Caco-2 (cell line): ENCODE results near the gene NHLH1. TPM values are rescaled to one million over a fixed set of nuclear protein-coding genes. Genes with fewer than 3 reads are reported as not detected.

Experiments used
- BruUV-seq: library from RNA; stranded (reverse); fragments of 400-500 nt; replicated peaks from 2 replicates; lab custom pipeline; 2021; lab: Mats Ljungman, UMichigan
- CTCF ChIA-PET: fragments of 300-600 bp; sonication (Branson Sonifier 250); formaldehyde crosslinking; loops from one replicate; lab custom pipeline; 2022; ENCODE audit warnings: antibody characterized with exemption; lab: Charles Lee
- POLR2A ChIA-PET: fragments of 300-600 bp; sonication (Branson Sonifier 250); formaldehyde crosslinking; loops from one replicate; lab custom pipeline; 2022; ENCODE audit warnings: antibody characterized with exemption; lab: Charles Lee
- DNase-seq, 2 experiments: peaks; one replicate each; pipeline versions ENCODE4 v3.0.0 to v3.0.0-alpha.2; 2020 to 2022
- H3K27me3 ChIP-seq: replicated peaks from 2 replicates; pipeline ENCODE4 v1.6.0; 2011; ENCODE audit warnings: low read length; ENCODE audit not compliant: control insufficient read depth, insufficient read depth
- H3K36me3 ChIP-seq: 2 replicates; pipeline ENCODE4 v1.5.1; 2011; ENCODE audit warnings: low read length; ENCODE audit not compliant: control insufficient read depth, insufficient read depth
- H3K4me1 ChIP-seq: fragments of 250-450 bp; sonication (Bioruptor Pico); 2 replicates; pipeline ENCODE4 v1.5.1; 2020; ENCODE audit warnings: mild to moderate bottlenecking
- H3K4me3 ChIP-seq: 2 replicates; pipeline ENCODE4 v1.5.1; 2011; ENCODE audit warnings: low read depth, mild to moderate bottlenecking, control low read depth, low read length
- H3K9me3 ChIP-seq: fragments of 250-450 bp; sonication (Bioruptor Pico); 2 replicates; pipeline ENCODE4 v1.5.1; 2020; ENCODE audit warnings: mild to moderate bottlenecking, moderate library complexity
- H3K27ac Mint-ChIP-seq: one replicate; pipeline ENCODE4 v1.8.0; 2022; ENCODE audit warnings: mixed read lengths; ENCODE audit not compliant: unreplicated experiment
- H3K27me3 Mint-ChIP-seq: one replicate; pipeline ENCODE4 v1.8.0; 2022; ENCODE audit warnings: mixed read lengths; ENCODE audit not compliant: insufficient read depth, unreplicated experiment
- H3K36me3 Mint-ChIP-seq: one replicate; pipeline ENCODE4 v1.8.0; 2022; ENCODE audit warnings: mild to moderate bottlenecking, mixed read lengths; ENCODE audit not compliant: insufficient read depth, unreplicated experiment
- H3K4me1 Mint-ChIP-seq: one replicate; pipeline ENCODE4 v1.8.0; 2022; ENCODE audit warnings: low read depth, mixed read lengths; ENCODE audit not compliant: unreplicated experiment
- H3K4me3 Mint-ChIP-seq: one replicate; pipeline ENCODE4 v1.8.0; 2022; ENCODE audit warnings: mild to moderate bottlenecking, moderate library complexity, mixed read lengths; ENCODE audit not compliant: unreplicated experiment
- H3K9me3 Mint-ChIP-seq: one replicate; pipeline ENCODE4 v1.8.0; 2022; ENCODE audit warnings: mixed read lengths; ENCODE audit not compliant: unreplicated experiment
- intact Hi-C: fragments of 100-400 bp; cut with micrococcal nuclease; formaldehyde crosslinking; loops from one replicate; pipeline ENCODE4 v1.10.0; 2022; ENCODE audit not compliant: unreplicated experiment
- total RNA-seq: library from RNA; stranded (reverse); gene quantifications from 2 replicates; pipeline ENCODE4 v1.2.3, GENCODE V29; 2022
- TF ChIP-seq, protein P1 (sequence below), 2 experiments: fragments of 200-600 bp in 1 of 2; IDR thresholded peaks; 1 replicate in 1 of 2; 2 replicates in 1 of 2; pipeline versions ENCODE4 v1.5.1 to v1.8.0; 2011 to 2022; ENCODE audit warnings: antibody characterized with exemption in 1 of 2, control low read depth in 1 of 2, inconsistent platforms in 1 of 2, low read depth in 1 of 2, low read length in 1 of 2, mild to moderate bottlenecking in 1 of 2, moderate library complexity in 1 of 2; ENCODE audit not compliant: insufficient read depth in 1 of 2, severe bottlenecking in 1 of 2, unreplicated experiment in 1 of 2

NHLH1 gene
- total RNA-seq, 1 experiment from 2014 or later = 0.36 TPM

DNA sequence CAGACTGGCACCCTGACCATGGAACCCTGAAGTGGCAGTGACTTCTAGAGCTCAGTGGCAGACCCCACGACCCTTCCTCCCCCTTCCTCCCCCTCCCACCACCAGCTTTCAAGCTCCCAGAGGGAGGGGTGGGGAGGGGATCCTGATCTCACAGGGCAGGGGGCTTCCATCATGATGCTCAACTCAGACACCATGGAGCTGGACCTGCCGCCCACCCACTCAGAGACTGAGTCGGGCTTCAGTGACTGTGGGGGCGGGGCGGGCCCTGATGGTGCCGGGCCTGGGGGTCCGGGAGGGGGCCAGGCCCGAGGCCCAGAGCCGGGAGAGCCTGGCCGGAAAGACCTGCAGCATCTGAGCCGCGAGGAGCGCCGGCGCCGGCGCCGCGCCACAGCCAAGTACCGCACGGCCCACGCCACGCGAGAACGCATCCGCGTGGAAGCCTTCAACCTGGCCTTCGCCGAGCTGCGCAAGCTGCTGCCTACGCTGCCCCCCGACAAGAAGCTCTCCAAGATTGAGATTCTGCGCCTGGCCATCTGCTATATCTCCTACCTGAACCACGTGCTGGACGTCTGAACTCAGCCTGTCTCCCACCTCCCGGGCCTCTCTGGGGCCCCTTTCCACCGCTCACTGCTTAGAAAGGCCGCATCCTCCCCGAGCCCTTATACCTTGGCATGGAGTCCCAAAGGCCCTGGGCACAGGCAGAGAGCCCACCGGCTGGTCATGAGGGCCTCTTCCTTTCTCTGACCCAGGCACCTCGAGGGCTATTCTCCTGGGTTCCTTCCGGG, 3.9 kb downstream of the NHLH1 start:
- H3K4me1 Mint-ChIP-seq = peaks cover 5% of the 10 kb centered on the region
- no peaks in the 10 kb centered on the region for H3K36me3 Mint-ChIP-seq
- intact Hi-C loops = loop anchor here (10.0 kb wide), 1 partner anchor 76 kb away; no protein-coding TSS in a partner anchor
- TF ChIP-seq, protein P1, sequence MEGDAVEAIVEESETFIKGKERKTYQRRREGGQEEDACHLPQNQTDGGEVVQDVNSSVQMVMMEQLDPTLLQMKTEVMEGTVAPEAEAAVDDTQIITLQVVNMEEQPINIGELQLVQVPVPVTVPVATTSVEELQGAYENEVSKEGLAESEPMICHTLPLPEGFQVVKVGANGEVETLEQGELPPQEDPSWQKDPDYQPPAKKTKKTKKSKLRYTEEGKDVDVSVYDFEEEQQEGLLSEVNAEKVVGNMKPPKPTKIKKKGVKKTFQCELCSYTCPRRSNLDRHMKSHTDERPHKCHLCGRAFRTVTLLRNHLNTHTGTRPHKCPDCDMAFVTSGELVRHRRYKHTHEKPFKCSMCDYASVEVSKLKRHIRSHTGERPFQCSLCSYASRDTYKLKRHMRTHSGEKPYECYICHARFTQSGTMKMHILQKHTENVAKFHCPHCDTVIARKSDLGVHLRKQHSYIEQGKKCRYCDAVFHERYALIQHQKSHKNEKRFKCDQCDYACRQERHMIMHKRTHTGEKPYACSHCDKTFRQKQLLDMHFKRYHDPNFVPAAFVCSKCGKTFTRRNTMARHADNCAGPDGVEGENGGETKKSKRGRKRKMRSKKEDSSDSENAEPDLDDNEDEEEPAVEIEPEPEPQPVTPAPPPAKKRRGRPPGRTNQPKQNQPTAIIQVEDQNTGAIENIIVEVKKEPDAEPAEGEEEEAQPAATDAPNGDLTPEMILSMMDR (IDR thresholded peaks at IDR 0.05; ENCODE audit: insufficient read depth in 1 of 2, low read depth in 1 of 2, low read length in 1 of 2, severe bottlenecking in 1 of 2, unreplicated experiment in 1 of 2) = no peak
- DNase-seq = no peak
- H3K4me1 ChIP-seq = no peaks in the 10 kb centered on the region
- H3K36me3 ChIP-seq = no peaks in the 10 kb centered on the region
- no peak overlapping the region for H3K4me3 ChIP-seq
- no peak overlapping the region for H3K4me3 Mint-ChIP-seq
- ChIA-PET POLR2A (no interaction called here), CTCF (interaction anchor here (0.6 to 1.1 kb wide), 2 partner anchors 17 to 177 kb away, joined by 3 read pairs; no protein-coding TSS in a partner anchor)
- no peak overlapping the region for H3K27ac Mint-ChIP-seq
- H3K27me3 Mint-ChIP-seq = peaks cover 8% of the 10 kb centered on the region
- no TSS peak for BruUV-seq
- H3K9me3 Mint-ChIP-seq = no peaks in the 10 kb centered on the region
- no peaks in the 10 kb centered on the region for H3K9me3 ChIP-seq
- no peaks in the 10 kb centered on the region for H3K27me3 ChIP-seq

DNA sequence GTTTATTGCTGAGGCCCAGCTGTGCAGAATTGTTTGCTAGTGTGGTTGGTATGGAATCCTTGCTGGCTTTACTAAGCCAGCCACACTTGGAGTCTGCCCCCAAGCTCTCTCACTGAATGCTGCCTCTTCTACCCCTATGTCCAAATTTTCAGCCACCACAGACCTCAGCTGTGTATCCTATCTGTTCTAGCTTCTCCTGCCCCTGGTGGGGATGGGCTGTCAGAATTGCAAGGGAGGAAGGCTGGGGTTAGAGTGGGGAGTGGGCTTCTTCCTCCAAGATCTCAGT, 4.4 kb downstream of the NHLH1 start:
- no peaks in the 10 kb centered on the region for H3K36me3 Mint-ChIP-seq
- peaks cover 10% of the 10 kb centered on the region for H3K4me1 Mint-ChIP-seq
- H3K27me3 Mint-ChIP-seq = peaks cover 8% of the 10 kb centered on the region
- no peaks in the 10 kb centered on the region for H3K4me1 ChIP-seq
- no TSS peak for BruUV-seq
- no peak overlapping the region for H3K4me3 Mint-ChIP-seq
- no peak overlapping the region for H3K27ac Mint-ChIP-seq
- CTCF ChIA-PET = no interaction called here
- no peak overlapping the region for H3K4me3 ChIP-seq
- no peak for DNase-seq
- no peaks in the 10 kb centered on the region for H3K27me3 ChIP-seq
- intact Hi-C loops = loop anchor here (10.0 kb wide), 1 partner anchor 76 kb away; no protein-coding TSS in a partner anchor
- POLR2A ChIA-PET = no interaction called here
- no peaks in the 10 kb centered on the region for H3K9me3 Mint-ChIP-seq
- H3K36me3 ChIP-seq = no peaks in the 10 kb centered on the region
- TF ChIP-seq, protein P1 (IDR thresholded peaks at IDR 0.05; ENCODE audit: insufficient read depth in 1 of 2, low read depth in 1 of 2, low read length in 1 of 2, severe bottlenecking in 1 of 2, unreplicated experiment in 1 of 2) = no peak
- no peaks in the 10 kb centered on the region for H3K9me3 ChIP-seq

DNA sequence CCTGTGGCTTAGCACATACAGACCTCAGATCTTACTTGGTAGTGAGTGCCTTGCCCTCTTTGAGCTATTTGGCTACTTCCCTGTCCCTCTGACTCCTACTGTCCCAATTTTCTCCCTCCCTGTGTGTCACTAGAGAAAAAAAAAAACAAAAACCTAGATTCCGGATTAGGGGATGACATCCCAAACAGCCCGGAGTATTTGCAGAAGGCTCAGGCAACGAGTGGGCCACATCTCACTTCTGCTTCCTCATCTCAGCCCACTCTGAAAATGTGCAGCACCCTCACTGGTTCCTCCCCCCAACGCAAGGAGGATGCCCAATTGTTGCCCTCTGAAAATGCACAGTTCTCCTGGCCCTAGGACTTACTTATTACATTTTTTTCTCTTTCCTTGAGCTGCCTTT, 4.9 kb downstream of the NHLH1 start:
- Mint-ChIP-seq H3K27ac (no peak overlapping the region), H3K36me3 (no peaks in the 10 kb centered on the region), H3K9me3 (no peaks in the 10 kb centered on the region), H3K4me1 (peaks cover 13% of the 10 kb centered on the region), H3K4me3 (no peak overlapping the region), H3K27me3 (peaks cover 8% of the 10 kb centered on the region)
- CTCF ChIA-PET = no interaction called here
- DNase-seq = no peak
- no TSS peak for BruUV-seq
- Histone ChIP-seq H3K9me3 (no peaks in the 10 kb centered on the region), H3K36me3 (no peaks in the 10 kb centered on the region), H3K27me3 (no peaks in the 10 kb centered on the region), H3K4me1 (no peaks in the 10 kb centered on the region), H3K4me3 (no peak overlapping the region)
- intact Hi-C loops = loop anchor here (10.0 kb wide), 1 partner anchor 77 kb away; no protein-coding TSS in a partner anchor
- POLR2A ChIA-PET = no interaction called here
- TF ChIP-seq, protein P1 (IDR thresholded peaks at IDR 0.05; ENCODE audit: insufficient read depth in 1 of 2, low read depth in 1 of 2, low read length in 1 of 2, severe bottlenecking in 1 of 2, unreplicated experiment in 1 of 2) = no peak
